DOHH2 (cell line): ENCODE results near the gene PLXNB3.

ENCODE experiments used
- EZH2phosphoT487 ChIP-seq: fragments of 200-600 bp; sonication (generic); IDR thresholded peaks from 2 replicates; pipeline ENCODE4 v1.6.1; 2017; ENCODE audit warnings: borderline replicate concordance, mild to moderate bottlenecking, antibody characterized with exemption, low read length, moderate library complexity, mixed read lengths
- TF ChIP-seq, protein P1 (sequence below): fragments of 200-600 bp; sonication (generic); IDR thresholded peaks from one replicate; pipeline ENCODE4 v1.5.1; 2014; ENCODE audit warnings: antibody characterized with exemption, mild to moderate bottlenecking, low read depth, low read length; ENCODE audit not compliant: poor library complexity, severe bottlenecking

- TF ChIP-seq, protein P1, sequence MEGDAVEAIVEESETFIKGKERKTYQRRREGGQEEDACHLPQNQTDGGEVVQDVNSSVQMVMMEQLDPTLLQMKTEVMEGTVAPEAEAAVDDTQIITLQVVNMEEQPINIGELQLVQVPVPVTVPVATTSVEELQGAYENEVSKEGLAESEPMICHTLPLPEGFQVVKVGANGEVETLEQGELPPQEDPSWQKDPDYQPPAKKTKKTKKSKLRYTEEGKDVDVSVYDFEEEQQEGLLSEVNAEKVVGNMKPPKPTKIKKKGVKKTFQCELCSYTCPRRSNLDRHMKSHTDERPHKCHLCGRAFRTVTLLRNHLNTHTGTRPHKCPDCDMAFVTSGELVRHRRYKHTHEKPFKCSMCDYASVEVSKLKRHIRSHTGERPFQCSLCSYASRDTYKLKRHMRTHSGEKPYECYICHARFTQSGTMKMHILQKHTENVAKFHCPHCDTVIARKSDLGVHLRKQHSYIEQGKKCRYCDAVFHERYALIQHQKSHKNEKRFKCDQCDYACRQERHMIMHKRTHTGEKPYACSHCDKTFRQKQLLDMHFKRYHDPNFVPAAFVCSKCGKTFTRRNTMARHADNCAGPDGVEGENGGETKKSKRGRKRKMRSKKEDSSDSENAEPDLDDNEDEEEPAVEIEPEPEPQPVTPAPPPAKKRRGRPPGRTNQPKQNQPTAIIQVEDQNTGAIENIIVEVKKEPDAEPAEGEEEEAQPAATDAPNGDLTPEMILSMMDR: no peak
- TF ChIP-seq EZH2phosphoT487: no peak
These were observed 11.5 kb downstream of the PLXNB3 start for GRCh38 chrX:153775293-153776119.
